Transverse colon (tissue), 4 donors: ENCODE data around the gene EXOC6. TPM values are rescaled to one million over a fixed set of nuclear protein-coding genes. Genes with fewer than 3 reads are reported as not detected.

ENCODE experiments used
- DNase-seq: peaks from one replicate; pipeline ENCODE4 v3.0.0-alpha.2; 2019
- H3K27ac ChIP-seq, 4 donors: fragments of 200-600 bp; sonication (generic); 2 replicates each; pipeline ENCODE4 v1.5.1; 2016 to 2018; ENCODE audit warnings: inconsistent platforms in 4 of 4
- H3K27me3 ChIP-seq: fragments of 200-600 bp; sonication (generic); 2 replicates; pipeline ENCODE4 v1.5.1; 2017; ENCODE audit warnings: inconsistent platforms
- H3K36me3 ChIP-seq, 4 donors: fragments of 200-600 bp; sonication (generic); 2 replicates each; pipeline ENCODE4 v1.5.1; 2017 to 2019; ENCODE audit warnings: inconsistent platforms in 4 of 4
- H3K4me1 ChIP-seq, 4 donors: fragments of 200-600 bp; sonication (generic); 2 replicates each; pipeline ENCODE4 v1.5.1; 2017 to 2020; ENCODE audit warnings: inconsistent platforms in 4 of 4
- H3K4me3 ChIP-seq, 4 donors: fragments of 200-600 bp; sonication (generic); 1 replicate in 1 of 4; 2 replicates in 3 of 4; pipeline versions ENCODE4 v1.5.1 to v1.6.1; 2017 to 2019; ENCODE audit warnings: inconsistent platforms in 4 of 4
- H3K9me3 ChIP-seq, 2 donors: fragments of 200-600 bp; sonication (generic); 2 replicates each; pipeline ENCODE4 v1.5.1; 2017 to 2019; ENCODE audit warnings: inconsistent platforms in 2 of 2
- EP300 ChIP-seq: sonication (generic); formaldehyde crosslinking; IDR thresholded peaks from one replicate; pipeline ENCODE4 v1.6.1; 2017; ENCODE audit warnings: antibody characterized with exemption, low read depth
- POLR2A ChIP-seq: fragments of 450-650 bp; IDR thresholded peaks from one replicate; pipeline ENCODE4 v1.6.1; 2016; ENCODE audit warnings: antibody characterized with exemption, mild to moderate bottlenecking, moderate library complexity
- POLR2AphosphoS5 ChIP-seq, 3 donors: sonication (generic); formaldehyde crosslinking; IDR thresholded peaks; one replicate each; pipeline ENCODE4 v1.6.1; 2016; ENCODE audit warnings: antibody characterized with exemption in 3 of 3
- WGBS, 2 donors: methylation state at CpG; one replicate each; pipeline ENCODE4 v1.1.5; 2018; ENCODE audit warnings: low coverage in 1 of 2; 5-methylcytosine and 5-hydroxymethylcytosine counted together
- in situ Hi-C, 4 donors: fragments of 200-750 bp; cut with MboI; loops; one replicate each; pipeline versions ENCODE4 v1.15.0 to v1.15.1; 2017; ENCODE audit warnings: low sequenced_read_pairs in 3 of 4, low pct_ligation_motif_present in 1 of 4, low pct_unique_long_range_greater_than_20kb in 1 of 4
- intact Hi-C: fragments of 100-400 bp; cut with DNase I; formaldehyde crosslinking; loops from one replicate; pipeline ENCODE4 v1.15.1; 2023; ENCODE audit warnings: low total_unique reads
- total RNA-seq, 4 donors: library from RNA; depleted of rRNA; stranded (reverse); fragments of >200 nt; gene quantifications; one replicate each; pipeline ENCODE4 v1.1.0, GENCODE V29; 2016
- TF ChIP-seq, protein P1 (sequence below), 5 experiments: fragments of 200-600 bp in 3 of 5; fragments of 450-650 bp in 2 of 5; sonication (generic) in 3 of 5; IDR thresholded peaks; 1 replicate in 2 of 5; 2 replicates in 3 of 5; pipeline ENCODE4 v1.5.1; 2016 to 2017; ENCODE audit warnings: antibody characterized with exemption in 5 of 5, inconsistent platforms in 3 of 5, mild to moderate bottlenecking in 2 of 5, moderate library complexity in 1 of 5

EXOC6 gene
- total RNA-seq, 4 donors from 2014 or later = 1.9 to 13.1 (median 11.6) TPM

DNA sequence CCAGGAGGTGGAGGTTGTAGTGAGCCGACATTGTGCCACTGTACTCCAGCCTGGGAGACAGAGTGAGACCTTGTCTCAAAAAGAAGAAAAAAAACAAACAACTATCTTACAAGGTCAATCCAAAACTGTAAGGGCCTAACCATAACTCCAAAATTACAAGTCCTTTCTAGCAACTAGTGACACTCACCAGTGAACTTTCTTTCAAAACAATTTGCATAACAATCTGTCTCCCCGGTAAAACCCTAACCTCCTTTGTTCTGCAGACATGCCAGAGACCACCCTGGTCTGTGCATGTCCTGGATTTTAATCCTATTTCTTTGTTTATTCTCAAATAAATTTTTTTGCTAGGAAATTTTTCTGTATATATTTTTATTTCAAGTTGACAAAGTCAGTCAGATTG, 68.1 kb downstream of the EXOC6 start:
- in situ Hi-C loops = no loop called here
- Histone ChIP-seq H3K4me3 (no peak overlapping the region), H3K4me1 (no peaks in the 10 kb centered on the region), H3K27ac (no peak overlapping the region), H3K27me3 (no peaks in the 10 kb centered on the region), H3K36me3 (no peaks in the 10 kb centered on the region), H3K9me3 (peaks cover 0 to 7% of the 10 kb centered on the region in 2 donors)
- 93 to 94% methylated on average over 2 of the region's 2 CpGs for WGBS, 2 donors
- intact Hi-C loops = no loop called here
- DNase-seq = no peak
- TF ChIP-seq EP300 (no peak), POLR2A (no peak), POLR2AphosphoS5 (IDR thresholded peaks at IDR 0.05) (no peak)
- TF ChIP-seq, protein P1, sequence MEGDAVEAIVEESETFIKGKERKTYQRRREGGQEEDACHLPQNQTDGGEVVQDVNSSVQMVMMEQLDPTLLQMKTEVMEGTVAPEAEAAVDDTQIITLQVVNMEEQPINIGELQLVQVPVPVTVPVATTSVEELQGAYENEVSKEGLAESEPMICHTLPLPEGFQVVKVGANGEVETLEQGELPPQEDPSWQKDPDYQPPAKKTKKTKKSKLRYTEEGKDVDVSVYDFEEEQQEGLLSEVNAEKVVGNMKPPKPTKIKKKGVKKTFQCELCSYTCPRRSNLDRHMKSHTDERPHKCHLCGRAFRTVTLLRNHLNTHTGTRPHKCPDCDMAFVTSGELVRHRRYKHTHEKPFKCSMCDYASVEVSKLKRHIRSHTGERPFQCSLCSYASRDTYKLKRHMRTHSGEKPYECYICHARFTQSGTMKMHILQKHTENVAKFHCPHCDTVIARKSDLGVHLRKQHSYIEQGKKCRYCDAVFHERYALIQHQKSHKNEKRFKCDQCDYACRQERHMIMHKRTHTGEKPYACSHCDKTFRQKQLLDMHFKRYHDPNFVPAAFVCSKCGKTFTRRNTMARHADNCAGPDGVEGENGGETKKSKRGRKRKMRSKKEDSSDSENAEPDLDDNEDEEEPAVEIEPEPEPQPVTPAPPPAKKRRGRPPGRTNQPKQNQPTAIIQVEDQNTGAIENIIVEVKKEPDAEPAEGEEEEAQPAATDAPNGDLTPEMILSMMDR (IDR thresholded peaks at IDR 0.05) = no peak

DNA sequence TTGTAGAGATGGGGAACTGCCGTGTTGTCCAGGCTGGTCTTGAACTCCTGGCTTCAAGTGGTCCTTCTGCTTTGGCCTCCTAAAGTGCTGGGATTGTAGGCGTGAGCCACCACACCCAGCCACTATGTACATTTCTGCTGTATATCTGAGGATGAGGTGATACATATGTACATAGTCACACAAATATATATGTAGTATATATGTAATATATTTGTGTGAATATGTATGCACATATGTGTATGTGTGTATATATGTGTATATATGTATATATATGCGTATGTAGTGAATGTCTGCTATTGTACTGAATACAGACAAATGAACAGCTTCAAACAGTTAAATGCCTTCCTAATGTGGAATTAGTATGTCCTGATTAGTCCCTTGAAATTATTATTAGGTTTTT, 70.3 kb downstream of the EXOC6 start:
- peaks cover 0 to 7% of the 10 kb centered on the region in 2 donors for H3K9me3 ChIP-seq
- no peaks in the 10 kb centered on the region for H3K36me3 ChIP-seq
- intact Hi-C loops (no loop called here), in situ Hi-C loops (no loop called here)
- H3K4me3 ChIP-seq = no peak overlapping the region
- H3K4me1 ChIP-seq = no peaks in the 10 kb centered on the region
- no peak for DNase-seq
- H3K27me3 ChIP-seq = no peaks in the 10 kb centered on the region
- H3K27ac ChIP-seq = no peak overlapping the region
- 86 to 95% methylated on average over 3 of the region's 3 CpGs for WGBS, 2 donors
- no peak for TF ChIP-seq POLR2AphosphoS5 (IDR thresholded peaks at IDR 0.05)
- no peak for TF ChIP-seq POLR2A
- TF ChIP-seq, protein P1 (IDR thresholded peaks at IDR 0.05) = no peak
- no peak for TF ChIP-seq EP300

DNA sequence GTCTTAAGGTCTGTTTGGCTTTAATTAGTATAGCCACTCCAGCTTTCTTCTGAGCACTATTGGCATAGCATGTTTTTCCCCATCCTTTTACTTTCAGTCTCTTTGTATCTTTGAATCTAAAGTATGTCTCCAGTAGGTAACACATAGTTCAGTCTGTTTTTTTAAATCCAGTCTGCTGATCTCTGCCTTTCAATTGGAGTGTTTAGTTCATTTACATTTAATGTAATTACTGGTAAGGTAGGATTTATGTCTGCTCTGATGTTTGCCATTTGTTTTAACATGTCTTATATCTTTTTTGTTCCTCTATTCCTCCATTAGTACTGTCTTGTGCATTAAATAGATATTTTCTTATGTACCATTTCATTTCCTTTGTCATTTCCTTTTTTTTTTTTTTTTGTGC, 72.5 kb downstream of the EXOC6 start:
- Histone ChIP-seq H3K36me3 (no peaks in the 10 kb centered on the region), H3K27me3 (no peaks in the 10 kb centered on the region), H3K4me3 (no peak overlapping the region), H3K4me1 (no peaks in the 10 kb centered on the region), H3K27ac (no peak overlapping the region), H3K9me3 (peaks cover 0 to 7% of the 10 kb centered on the region in 2 donors)
- intact Hi-C loops (no loop called here), in situ Hi-C loops (no loop called here)
- TF ChIP-seq, protein P1 (IDR thresholded peaks at IDR 0.05) = no peak
- no peak for DNase-seq

DNA sequence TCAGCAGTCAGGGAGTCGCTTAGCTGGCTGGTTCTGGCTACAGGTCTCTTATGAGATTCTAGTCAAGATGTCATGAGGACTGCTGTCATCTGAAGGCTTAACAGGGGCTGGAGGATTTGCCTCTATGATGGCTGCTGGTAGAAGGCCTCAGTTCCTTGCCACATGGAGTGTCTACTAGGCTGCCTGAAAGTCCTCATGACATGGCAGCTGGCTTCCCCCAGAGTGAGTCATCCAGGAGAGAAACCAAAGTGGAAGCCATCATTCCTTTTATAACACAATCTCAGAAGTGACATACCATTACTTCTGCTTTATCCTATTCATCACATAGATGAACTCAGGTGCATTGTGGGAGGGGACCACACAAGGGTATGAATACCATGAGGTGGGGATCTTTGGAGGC, 75.1 kb downstream of the EXOC6 start:
- TF ChIP-seq POLR2AphosphoS5 (IDR thresholded peaks at IDR 0.05) (no peak), EP300 (no peak), POLR2A (no peak)
- TF ChIP-seq, protein P1 (IDR thresholded peaks at IDR 0.05) = no peak
- H3K4me3 ChIP-seq = no peak overlapping the region
- no peak overlapping the region for H3K27ac ChIP-seq
- no peak for DNase-seq
- no peaks in the 10 kb centered on the region for H3K27me3 ChIP-seq
- WGBS, 2 donors = 86 to 100% methylated on average over 1 of the region's 1 CpG
- H3K9me3 ChIP-seq = peaks cover 0 to 7% of the 10 kb centered on the region in 2 donors
- no peaks in the 10 kb centered on the region for H3K4me1 ChIP-seq
- H3K36me3 ChIP-seq = peaks cover 0 to 2% (median 0%) of the 10 kb centered on the region in 4 donors
- intact Hi-C loops = no loop called here
- in situ Hi-C loops = no loop called here
